ENCODE results near the gene SECISBP2L.

SECISBP2L gene

DNA sequence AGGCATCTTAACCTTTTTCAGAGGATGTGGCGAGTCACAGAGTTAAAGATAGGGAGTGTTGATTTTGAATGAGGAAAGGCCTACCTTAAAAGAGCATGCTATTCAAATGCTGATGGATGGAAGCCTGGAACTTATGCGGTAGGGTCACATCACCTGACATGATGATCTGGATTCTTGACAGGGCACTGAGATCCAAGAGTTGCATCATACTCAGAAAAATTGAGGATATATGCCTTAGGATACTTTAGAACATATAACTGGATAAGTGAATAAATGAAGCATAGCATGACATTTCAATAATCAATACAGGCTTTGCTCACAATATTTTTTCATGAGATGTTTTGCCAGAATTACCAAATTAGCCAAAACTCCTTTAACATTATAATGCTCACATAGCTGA lies 20.1 kb upstream of the SECISBP2L start:
- no peak overlapping the region for H3K27ac ChIP-seq
- TF ChIP-seq, protein P1, sequence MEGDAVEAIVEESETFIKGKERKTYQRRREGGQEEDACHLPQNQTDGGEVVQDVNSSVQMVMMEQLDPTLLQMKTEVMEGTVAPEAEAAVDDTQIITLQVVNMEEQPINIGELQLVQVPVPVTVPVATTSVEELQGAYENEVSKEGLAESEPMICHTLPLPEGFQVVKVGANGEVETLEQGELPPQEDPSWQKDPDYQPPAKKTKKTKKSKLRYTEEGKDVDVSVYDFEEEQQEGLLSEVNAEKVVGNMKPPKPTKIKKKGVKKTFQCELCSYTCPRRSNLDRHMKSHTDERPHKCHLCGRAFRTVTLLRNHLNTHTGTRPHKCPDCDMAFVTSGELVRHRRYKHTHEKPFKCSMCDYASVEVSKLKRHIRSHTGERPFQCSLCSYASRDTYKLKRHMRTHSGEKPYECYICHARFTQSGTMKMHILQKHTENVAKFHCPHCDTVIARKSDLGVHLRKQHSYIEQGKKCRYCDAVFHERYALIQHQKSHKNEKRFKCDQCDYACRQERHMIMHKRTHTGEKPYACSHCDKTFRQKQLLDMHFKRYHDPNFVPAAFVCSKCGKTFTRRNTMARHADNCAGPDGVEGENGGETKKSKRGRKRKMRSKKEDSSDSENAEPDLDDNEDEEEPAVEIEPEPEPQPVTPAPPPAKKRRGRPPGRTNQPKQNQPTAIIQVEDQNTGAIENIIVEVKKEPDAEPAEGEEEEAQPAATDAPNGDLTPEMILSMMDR (IDR thresholded peaks at IDR 0.05), result no peak
- no peak overlapping the region for H3K4me3 ChIP-seq (ENCODE audit: low read depth in 1 of 2, low read length in 1 of 2)
- no peaks in the 10 kb centered on the region for H3K36me3 ChIP-seq
- peaks cover 16% of the 10 kb centered on the region for H3K27me3 ChIP-seq
- peaks cover 17 to 18% of the 10 kb centered on the region in 2 experiments for H3K4me1 ChIP-seq (ENCODE audit: control insufficient read depth in 1 of 2, insufficient read depth in 1 of 2, low read depth in 1 of 2, low read length in 1 of 2)
- H3K9me3 ChIP-seq, result no peaks in the 10 kb centered on the region

DNA sequence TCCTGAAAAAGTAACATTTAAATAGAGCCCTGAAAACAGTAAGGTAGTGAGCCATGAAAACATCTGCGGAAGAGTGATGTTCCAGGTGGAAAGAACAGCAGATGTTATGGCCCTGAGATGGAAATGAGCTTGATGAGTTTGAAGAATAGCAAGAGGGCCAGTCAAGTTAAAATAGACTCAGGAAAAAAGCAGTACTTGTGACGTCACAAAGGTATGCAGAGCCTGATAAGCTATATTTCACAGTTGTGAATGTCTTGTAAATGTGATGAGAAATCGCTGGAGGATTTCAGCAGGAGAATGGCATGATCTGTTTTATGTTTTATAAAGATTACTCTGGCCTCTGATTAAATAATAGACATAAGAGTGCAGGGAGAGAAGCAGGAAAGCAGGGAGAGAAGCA lies 18.6 kb upstream of the SECISBP2L start:
- H3K27me3 ChIP-seq, result peaks cover 16% of the 10 kb centered on the region
- H3K9me3 ChIP-seq, result no peaks in the 10 kb centered on the region
- TF ChIP-seq, protein P1 (IDR thresholded peaks at IDR 0.05), result no peak
- no peak overlapping the region for H3K27ac ChIP-seq
- H3K36me3 ChIP-seq, result no peaks in the 10 kb centered on the region
- H3K4me1 ChIP-seq (ENCODE audit: control insufficient read depth in 1 of 2, insufficient read depth in 1 of 2, low read depth in 1 of 2, low read length in 1 of 2), result peaks cover 17 to 18% of the 10 kb centered on the region in 2 experiments
- no peak overlapping the region for H3K4me3 ChIP-seq (ENCODE audit: low read depth in 1 of 2, low read length in 1 of 2)

DNA sequence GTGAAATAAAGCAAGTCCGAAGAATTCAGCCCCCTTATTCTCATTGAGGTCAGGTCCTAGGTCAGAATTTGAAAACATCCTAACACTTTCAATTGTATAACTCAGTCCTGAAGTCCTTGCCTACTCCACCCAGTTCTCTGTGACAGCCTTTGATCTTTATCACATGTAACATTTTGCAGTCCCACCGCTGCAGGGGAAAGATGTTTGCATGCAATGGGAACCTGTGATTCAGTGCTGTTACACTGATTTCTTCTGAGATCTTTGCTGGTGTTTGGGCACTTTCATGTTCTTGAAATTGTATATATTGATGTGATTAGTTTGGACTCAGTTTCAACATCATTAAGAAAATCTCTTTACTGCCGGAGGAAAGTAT lies 18.0 kb upstream of the SECISBP2L start:
- H3K9me3 ChIP-seq, result no peaks in the 10 kb centered on the region
- H3K4me3 ChIP-seq (ENCODE audit: low read depth in 1 of 2, low read length in 1 of 2), result no peak overlapping the region
- H3K27me3 ChIP-seq, result peaks cover 16% of the 10 kb centered on the region
- H3K4me1 ChIP-seq (ENCODE audit: control insufficient read depth in 1 of 2, insufficient read depth in 1 of 2, low read depth in 1 of 2, low read length in 1 of 2), result peaks cover 17 to 18% of the 10 kb centered on the region in 2 experiments
- no peak overlapping the region for H3K27ac ChIP-seq
- no peaks in the 10 kb centered on the region for H3K36me3 ChIP-seq
- TF ChIP-seq, protein P1 (IDR thresholded peaks at IDR 0.05), result no peak

DNA sequence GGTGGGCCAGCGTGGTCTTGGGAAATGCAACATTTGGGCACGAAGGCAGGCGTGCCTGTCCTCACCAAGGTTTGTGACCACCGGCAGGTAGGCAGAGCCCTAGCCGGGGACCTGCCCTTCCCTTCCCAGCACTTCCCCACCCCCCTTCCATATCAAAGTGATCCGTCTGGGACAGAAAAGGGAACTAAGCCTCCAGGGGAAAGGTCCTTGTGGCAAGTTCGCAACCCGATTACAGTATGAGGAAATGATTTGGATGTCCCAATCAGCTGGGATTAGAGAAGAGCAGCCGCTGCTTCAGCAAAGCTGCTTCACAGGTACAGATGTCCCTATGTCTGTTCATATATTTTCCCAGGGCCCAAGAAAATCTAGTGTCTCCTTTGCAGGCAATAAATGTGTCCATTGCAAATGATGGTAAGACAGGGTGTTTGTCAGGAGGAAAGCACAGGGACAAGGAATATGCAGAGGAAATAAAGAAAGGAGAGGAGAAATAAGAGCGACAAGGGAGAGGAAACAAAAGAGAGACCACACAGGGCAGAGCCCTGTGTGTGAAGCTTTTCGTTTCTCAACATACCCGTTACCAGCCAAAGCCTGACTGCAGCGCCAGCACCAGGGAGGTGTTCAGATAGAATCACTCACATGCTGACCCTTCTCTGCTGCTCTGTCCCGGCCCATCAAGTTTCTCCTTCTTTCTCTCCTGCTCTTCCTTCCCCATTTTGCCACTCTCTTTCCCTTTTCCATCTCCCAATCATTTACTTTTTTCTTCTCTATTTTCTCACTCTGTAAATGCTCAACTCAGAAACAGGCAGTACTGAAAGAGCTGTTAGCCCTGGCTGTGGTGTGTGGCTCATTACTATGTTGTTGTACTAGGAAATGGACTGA lies 17.4 kb upstream of the SECISBP2L start:
- Histone ChIP-seq H3K4me1 (ENCODE audit: control insufficient read depth in 1 of 2, insufficient read depth in 1 of 2, low read depth in 1 of 2, low read length in 1 of 2) (peaks cover 17 to 18% of the 10 kb centered on the region in 2 experiments), H3K27ac (no peak overlapping the region), H3K36me3 (no peaks in the 10 kb centered on the region), H3K4me3 (ENCODE audit: low read depth in 1 of 2, low read length in 1 of 2) (peak overlapping the region; percentile 12 to 13), H3K9me3 (no peaks in the 10 kb centered on the region), H3K27me3 (peaks cover 10% of the 10 kb centered on the region)
- TF ChIP-seq, protein P1 (IDR thresholded peaks at IDR 0.05), result no peak

DNA sequence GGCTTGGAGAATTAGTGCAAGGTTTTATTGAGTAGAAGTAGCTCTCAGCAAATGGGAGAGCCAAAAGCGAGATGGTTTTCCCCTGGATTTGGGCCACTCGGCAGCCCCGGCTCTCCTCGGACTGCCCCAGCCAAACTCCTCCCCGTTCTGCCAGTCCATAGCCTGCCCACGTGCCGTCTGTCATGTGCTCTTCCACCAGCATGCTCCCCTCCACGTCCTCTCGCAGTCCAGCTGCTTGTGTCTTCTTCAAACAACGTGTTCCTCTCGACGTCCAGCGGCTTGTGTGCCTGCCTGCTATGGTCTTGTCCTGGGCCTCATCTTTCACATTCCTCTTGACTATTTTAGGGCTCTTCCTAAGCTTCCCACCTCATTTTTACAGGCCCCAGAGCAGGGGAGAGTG lies 16.7 kb upstream of the SECISBP2L start:
- Histone ChIP-seq H3K27ac (no peak overlapping the region), H3K36me3 (no peaks in the 10 kb centered on the region), H3K9me3 (no peaks in the 10 kb centered on the region), H3K4me3 (ENCODE audit: low read depth in 1 of 2, low read length in 1 of 2) (no peak overlapping the region), H3K4me1 (ENCODE audit: control insufficient read depth in 1 of 2, insufficient read depth in 1 of 2, low read depth in 1 of 2, low read length in 1 of 2) (peaks cover 17 to 18% of the 10 kb centered on the region in 2 experiments), H3K27me3 (peaks cover 10% of the 10 kb centered on the region)
- TF ChIP-seq, protein P1 (IDR thresholded peaks at IDR 0.05), result no peak
